Posterior vena cava (tissue), 2 donors: ENCODE measurements around the gene PCDHGA5. TPM values are rescaled to one million over a fixed set of nuclear protein-coding genes. Genes with fewer than 3 reads are reported as not detected.
A peak's percentile ranks its signal among the peaks of the same experiment; 100 is the strongest.
"Not testable (repeated sequence)": the region's sequence is repeated elsewhere in the genome, so short reads cannot be mapped to it uniquely, and the experiment has no call there.

Experiments
- DNase-seq: peaks from one replicate; pipeline ENCODE4 v3.0.0-alpha.2; 2020; ENCODE audit warnings: low spot score
- intact Hi-C, 2 donors: fragments of 100-400 bp; cut with DNase I; formaldehyde crosslinking; loops; one replicate each; pipeline versions ENCODE4 v1.14.1 to v1.14.2; 2022 to 2023
- total RNA-seq, 2 donors: library from RNA; stranded (reverse); fragmentation: NEBNext Ultra II Directional; extraction: Animal tissue kit (Norgen Biotek cat#: 25700); gene quantifications; one replicate each; pipeline ENCODE4 v1.2.1, GENCODE V29; 2021
- donor health status: DM: yes; HTN: yes; CAD: no.
- donor health status: DM: yes; HTN: yes; CAD: no.

The PCDHGA5 gene
- total RNA-seq, 2 donors from 2014 or later: 3.9 to 5.2 TPM

- intact Hi-C loops: not testable (repeated sequence)
- DNase-seq: peak; percentile 78
Observed at GRCh38 chr5:141407790-141408505, 44.0 kb downstream of the PCDHGA5 start, which contains the start of gene PCDHGB6. Gene PCDHGB6 (plus strand): TSS chr5:141408021. CDS start chr5:141408203, 182 bp downstream.

- intact Hi-C loops: loop anchor here (10.0 kb wide), 2 partner anchors 145 to 155 kb away; no protein-coding TSS in a partner anchor
- peak; percentile 63 for DNase-seq
Observed at GRCh38 chr5:141409598-141410306, 45.8 kb downstream of the PCDHGA5 start.

GRCh38 chr5:141411575-141411974 lies 47.6 kb downstream of the PCDHGA5 start:
- no peak for DNase-seq
- intact Hi-C loops: loop anchor here (10.0 kb wide), 2 partner anchors 143 to 153 kb away; no protein-coding TSS in a partner anchor

GRCh38 chr5:141412854-141413539 lies 49.0 kb downstream of the PCDHGA5 start, which contains the start of gene PCDHGA10:
Gene PCDHGA10 (plus strand): TSS chr5:141412987. CDS start chr5:141413176, 189 bp downstream.
- peak; percentile 73 for DNase-seq

GRCh38 chr5:141413540-141414069 lies 49.6 kb downstream of the PCDHGA5 start:
- DNase-seq: peak; percentile 73
- intact Hi-C loops: loop anchor here (10.0 kb wide), 2 partner anchors 141 to 151 kb away; no protein-coding TSS in a partner anchor

More at GRCh38 chr5:141412854-141413539, 49.0 kb downstream of the PCDHGA5 start, which contains the start of gene PCDHGA10:
- intact Hi-C loops: loop anchor here (10.0 kb wide), 2 partner anchors 142 to 152 kb away; no protein-coding TSS in a partner anchor

- not testable (repeated sequence) for DNase-seq
- intact Hi-C loops: loop anchor here (10.0 kb wide), 2 partner anchors 140 to 150 kb away; no protein-coding TSS in a partner anchor
Observed at GRCh38 chr5:141414548-141415274, 50.7 kb downstream of the PCDHGA5 start.

- peak; percentile 72 for DNase-seq
- intact Hi-C loops: loop anchor here (10.0 kb wide), 2 partner anchors 140 to 150 kb away; no protein-coding TSS in a partner anchor
Observed at GRCh38 chr5:141415275-141415618, 51.3 kb downstream of the PCDHGA5 start.

Other genes with a start within 250 kb of the PCDHGA5 start
- 1 to 10 TPM; 4.1 to 5.2 TPM for gene PCDHB4, start 242.3 kb upstream of the PCDHGA5 start, total RNA-seq
- gene PCDHB5, start 229.0 kb upstream of the PCDHGA5 start, total RNA-seq: 1 to 10 TPM; 2.8 to 3.1 TPM
- 1 to 10 TPM in 1 of 2 donors, under 1 TPM in 1; 0.95 to 1.6 TPM for gene PCDHB6, start 214.1 kb upstream of the PCDHGA5 start, total RNA-seq
- 1 to 10 TPM; 2.6 to 5.5 TPM for gene PCDHB7, start 191.5 kb upstream of the PCDHGA5 start, total RNA-seq
- 1 to 10 TPM; 2.3 to 3.5 TPM for gene PCDHB8, start 186.4 kb upstream of the PCDHGA5 start, total RNA-seq
- gene PCDHB16, start 181.8 kb upstream of the PCDHGA5 start, total RNA-seq: 1 to 10 TPM; 3.0 to 5.0 TPM
- gene PCDHB9, start 177.0 kb upstream of the PCDHGA5 start, total RNA-seq: 1 to 10 TPM; 1.1 to 5.3 TPM
- gene PCDHB10, start 171.8 kb upstream of the PCDHGA5 start, total RNA-seq: 1 to 10 TPM; 2.6 to 3.8 TPM
- gene PCDHB11, start 164.5 kb upstream of the PCDHGA5 start, total RNA-seq: 1 to 10 TPM; 3.6 to 4.0 TPM
- gene PCDHB12, start 155.4 kb upstream of the PCDHGA5 start, total RNA-seq: 1 to 10 TPM; 3.6 to 4.1 TPM
- gene PCDHB13, start 150.2 kb upstream of the PCDHGA5 start, total RNA-seq: 1 to 10 TPM; 3.9 to 6.4 TPM
- 1 to 10 TPM; 5.0 to 8.7 TPM for gene PCDHB14, start 140.8 kb upstream of the PCDHGA5 start, total RNA-seq
- gene PCDHB15, start 118.8 kb upstream of the PCDHGA5 start, total RNA-seq: 1 to 10 TPM; 3.8 to 4.4 TPM
- under 1 TPM; 0.46 to 1.00 TPM for gene SLC25A2, start 60.1 kb upstream of the PCDHGA5 start, total RNA-seq
- gene TAF7, start 43.4 kb upstream of the PCDHGA5 start, total RNA-seq: 10 to 100 TPM; 57.9 to 63.1 TPM
- under 1 TPM; 0.81 to 0.93 TPM for gene PCDHGA1, start 33.6 kb upstream of the PCDHGA5 start, total RNA-seq
- 1 to 10 TPM; 3.7 to 7.4 TPM for gene PCDHGA2, start 25.4 kb upstream of the PCDHGA5 start, total RNA-seq
- gene PCDHGA3, start 20.3 kb upstream of the PCDHGA5 start, total RNA-seq: 1 to 10 TPM; 2.0 to 3.0 TPM
- gene PCDHGB1, start 14.1 kb upstream of the PCDHGA5 start, total RNA-seq: 1 to 10 TPM; 2.6 to 2.8 TPM
- gene PCDHGA4, start 9.1 kb upstream of the PCDHGA5 start, total RNA-seq: 1 to 10 TPM; 4.7 to 5.5 TPM
- gene PCDHGB2, start 4.2 kb upstream of the PCDHGA5 start, total RNA-seq: 1 to 10 TPM; 4.7 to 5.2 TPM
- gene PCDHGB3, start 6.1 kb downstream of the PCDHGA5 start, total RNA-seq: 1 to 10 TPM; 4.9 to 5.0 TPM
- 1 to 10 TPM; 6.6 to 7.9 TPM for gene PCDHGA6, start 9.7 kb downstream of the PCDHGA5 start, total RNA-seq
- 1 to 10 TPM; 4.0 to 4.3 TPM for gene PCDHGA7, start 18.6 kb downstream of the PCDHGA5 start, total RNA-seq
- gene PCDHGB4, start 23.5 kb downstream of the PCDHGA5 start, total RNA-seq: 1 to 10 TPM; 4.8 to 5.7 TPM
- 1 to 10 TPM; 2.0 to 2.4 TPM for gene PCDHGA8, start 28.5 kb downstream of the PCDHGA5 start, total RNA-seq
- 1 to 10 TPM; 8.1 to 9.5 TPM for gene PCDHGB5, start 33.8 kb downstream of the PCDHGA5 start, total RNA-seq
- gene PCDHGA9, start 38.6 kb downstream of the PCDHGA5 start, total RNA-seq: 1 to 10 TPM; 5.6 to 7.2 TPM
- 1 to 10 TPM; 6.7 to 8.5 TPM for gene PCDHGB6, start 43.9 kb downstream of the PCDHGA5 start, total RNA-seq
- 1 to 10 TPM; 5.7 to 6.6 TPM for gene PCDHGA10, start 48.8 kb downstream of the PCDHGA5 start, total RNA-seq
- gene PCDHGB7, start 53.5 kb downstream of the PCDHGA5 start, total RNA-seq: 10 to 100 TPM; 12.2 to 17.1 TPM
- gene PCDHGA11, start 56.9 kb downstream of the PCDHGA5 start, total RNA-seq: 1 to 10 TPM; 4.6 to 4.8 TPM
- 10 to 100 TPM in 1 of 2 donors, 1 to 10 TPM in 1; 5.2 to 11.6 TPM for gene PCDHGA12, start 66.3 kb downstream of the PCDHGA5 start, total RNA-seq
- gene PCDHGC3, start 111.8 kb downstream of the PCDHGA5 start, total RNA-seq: 10 to 100 TPM; 71.1 to 90.6 TPM
- 1 to 10 TPM; 2.0 to 2.9 TPM for gene PCDHGC4, start 120.9 kb downstream of the PCDHGA5 start, total RNA-seq
- 1 to 10 TPM; 2.3 to 2.6 TPM for gene PCDHGC5, start 124.9 kb downstream of the PCDHGA5 start, total RNA-seq